ENCODE measurements around the gene DYNC2H1.

Gene DYNC2H1

GRCh38 chr11:103170865-103171264 lies 61.6 kb downstream of the DYNC2H1 start:
- Mint-ChIP-seq H3K9me3 (no peaks in the 10 kb centered on the region), H3K27me3 (no peaks in the 10 kb centered on the region), H3K36me3 (no peaks in the 10 kb centered on the region), H3K27ac (no peak overlapping the region), H3K4me1 (no peaks in the 10 kb centered on the region), H3K4me3 (no peak overlapping the region)
- DNase-seq = no peak
- no peak for ATAC-seq (replicated peaks)

DNA sequence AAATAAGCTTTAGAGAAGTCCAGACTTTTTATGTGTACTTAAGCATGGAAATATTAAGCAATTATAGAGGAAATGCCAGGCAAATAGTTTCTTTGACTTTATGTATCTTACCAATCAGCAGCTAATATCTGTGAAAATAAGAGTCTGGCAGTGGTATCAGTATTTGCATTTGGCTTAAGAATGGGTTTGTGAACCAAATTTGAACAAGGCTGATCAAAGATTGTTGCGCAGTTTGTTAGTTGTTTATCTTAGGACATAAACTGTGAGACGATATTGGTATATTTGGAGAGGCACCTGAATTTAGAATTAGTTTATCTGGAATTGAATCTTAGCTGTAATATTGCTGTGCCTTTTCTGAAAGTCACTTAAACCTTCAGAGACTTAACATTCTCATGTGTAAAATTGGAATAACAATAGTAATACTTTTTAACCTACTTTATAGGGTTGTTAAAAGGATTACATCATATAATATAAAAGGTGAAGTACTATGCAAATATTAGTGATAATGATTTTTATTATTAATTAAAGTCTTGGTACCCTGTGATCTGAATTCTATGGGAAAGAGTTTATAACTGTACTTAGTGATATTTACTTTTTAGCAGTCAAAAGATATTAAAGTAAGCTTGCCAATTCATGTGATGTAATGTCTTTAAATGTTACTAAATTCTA lies 66.4 kb downstream of the DYNC2H1 start:
- Mint-ChIP-seq H3K4me3 (no peak overlapping the region), H3K9me3 (no peaks in the 10 kb centered on the region), H3K4me1 (no peaks in the 10 kb centered on the region), H3K27me3 (no peaks in the 10 kb centered on the region), H3K27ac (no peak overlapping the region), H3K36me3 (no peaks in the 10 kb centered on the region)
- ATAC-seq (replicated peaks) (no peak), DNase-seq (no peak)

GRCh38 chr11:103183981-103184611 lies 74.9 kb downstream of the DYNC2H1 start:
- DNase-seq = no peak
- Mint-ChIP-seq H3K27me3 (no peaks in the 10 kb centered on the region), H3K36me3 (no peaks in the 10 kb centered on the region), H3K27ac (no peak overlapping the region), H3K4me1 (no peaks in the 10 kb centered on the region), H3K9me3 (no peaks in the 10 kb centered on the region), H3K4me3 (no peak overlapping the region)
- ATAC-seq (replicated peaks) = no peak

- Mint-ChIP-seq H3K36me3 (no peaks in the 10 kb centered on the region), H3K27me3 (no peaks in the 10 kb centered on the region)
- no peak for DNase-seq
Observed at GRCh38 chr11:103202048-103202651, 92.9 kb downstream of the DYNC2H1 start.

DNA sequence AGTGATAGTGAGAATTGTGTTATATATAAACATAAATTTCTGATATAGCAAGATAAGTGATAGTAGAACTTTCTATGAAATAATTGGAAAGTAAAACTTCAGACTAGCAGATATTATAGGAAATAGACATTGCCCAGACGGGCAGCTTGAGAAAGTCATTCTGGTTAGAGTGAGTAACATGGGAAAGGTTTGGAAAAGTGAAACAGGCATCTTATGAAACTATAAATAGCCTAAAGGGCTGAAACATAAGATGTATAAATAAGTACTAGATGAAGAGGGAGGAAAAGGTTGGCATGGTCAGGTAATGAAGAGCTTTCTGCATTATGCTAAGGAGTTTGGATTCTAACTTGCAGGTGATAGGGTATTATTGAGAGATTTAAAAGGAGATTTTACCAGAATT lies 101.3 kb downstream of the DYNC2H1 start:
- Mint-ChIP-seq H3K36me3 (no peaks in the 10 kb centered on the region), H3K27me3 (no peaks in the 10 kb centered on the region), H3K9me3 (no peaks in the 10 kb centered on the region), H3K4me1 (no peaks in the 10 kb centered on the region), H3K4me3 (no peak overlapping the region), H3K27ac (no peak overlapping the region)
- no peak for DNase-seq
- ATAC-seq (replicated peaks) = no peak

More at GRCh38 chr11:103202048-103202651, 92.9 kb downstream of the DYNC2H1 start:
- Mint-ChIP-seq H3K4me1 (no peaks in the 10 kb centered on the region), H3K4me3 (no peak overlapping the region), H3K9me3 (no peaks in the 10 kb centered on the region), H3K27ac (no peak overlapping the region)
- ATAC-seq (replicated peaks) = no peak

- no peaks in the 10 kb centered on the region for H3K4me1 Mint-ChIP-seq
- ATAC-seq (replicated peaks) (no peak), DNase-seq (no peak)
- no peak overlapping the region for H3K4me3 Mint-ChIP-seq
- no peaks in the 10 kb centered on the region for H3K9me3 Mint-ChIP-seq
- H3K27ac Mint-ChIP-seq = no peak overlapping the region
- H3K36me3 Mint-ChIP-seq = no peaks in the 10 kb centered on the region
- H3K27me3 Mint-ChIP-seq = no peaks in the 10 kb centered on the region
Observed at GRCh38 chr11:103215812-103216211, 106.6 kb downstream of the DYNC2H1 start.

DNA sequence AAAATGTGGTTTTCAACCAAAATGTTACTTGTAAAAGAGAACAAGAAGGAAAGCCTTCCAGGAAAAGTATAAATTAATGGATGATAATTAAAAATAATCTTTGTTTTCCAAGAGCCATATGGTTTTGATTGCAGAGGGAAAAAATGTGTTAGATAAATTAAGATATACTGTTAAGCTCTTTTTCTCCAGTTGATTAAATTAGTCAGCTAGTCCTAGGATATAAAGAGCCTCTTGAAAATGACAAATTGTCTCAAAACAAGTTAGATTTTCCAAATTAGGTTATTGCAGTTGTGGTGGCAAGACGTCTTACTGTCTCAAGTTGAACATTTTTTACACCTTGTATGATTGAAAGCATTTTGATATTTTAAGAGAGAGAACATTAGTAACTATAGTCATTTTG lies 110.9 kb downstream of the DYNC2H1 start:
- Mint-ChIP-seq H3K27ac (no peak overlapping the region), H3K36me3 (no peaks in the 10 kb centered on the region), H3K27me3 (no peaks in the 10 kb centered on the region), H3K4me1 (no peaks in the 10 kb centered on the region), H3K4me3 (no peak overlapping the region), H3K9me3 (no peaks in the 10 kb centered on the region)
- no peak for DNase-seq
- no peak for ATAC-seq (replicated peaks)

- Mint-ChIP-seq H3K4me3 (no peak overlapping the region), H3K36me3 (no peaks in the 10 kb centered on the region), H3K9me3 (peaks cover 0 to 1% of the 10 kb centered on the region in 2 donors), H3K27ac (no peak overlapping the region), H3K4me1 (no peaks in the 10 kb centered on the region), H3K27me3 (no peaks in the 10 kb centered on the region)
- DNase-seq (no peak), ATAC-seq (replicated peaks) (no peak)
Observed at GRCh38 chr11:103222806-103223205, 113.6 kb downstream of the DYNC2H1 start.

- no peak overlapping the region for H3K27ac Mint-ChIP-seq
- peaks cover 0 to 4% of the 10 kb centered on the region in 2 donors for H3K36me3 Mint-ChIP-seq
- no peak for ATAC-seq (replicated peaks)
- no peak for DNase-seq
- H3K9me3 Mint-ChIP-seq = peaks cover 0 to 1% of the 10 kb centered on the region in 2 donors
- no peak overlapping the region for H3K4me3 Mint-ChIP-seq
- peaks cover 4% of the 10 kb centered on the region in 2 donors for H3K4me1 Mint-ChIP-seq
- no peaks in the 10 kb centered on the region for H3K27me3 Mint-ChIP-seq
Observed at GRCh38 chr11:103228807-103229206, 119.6 kb downstream of the DYNC2H1 start.

DNA sequence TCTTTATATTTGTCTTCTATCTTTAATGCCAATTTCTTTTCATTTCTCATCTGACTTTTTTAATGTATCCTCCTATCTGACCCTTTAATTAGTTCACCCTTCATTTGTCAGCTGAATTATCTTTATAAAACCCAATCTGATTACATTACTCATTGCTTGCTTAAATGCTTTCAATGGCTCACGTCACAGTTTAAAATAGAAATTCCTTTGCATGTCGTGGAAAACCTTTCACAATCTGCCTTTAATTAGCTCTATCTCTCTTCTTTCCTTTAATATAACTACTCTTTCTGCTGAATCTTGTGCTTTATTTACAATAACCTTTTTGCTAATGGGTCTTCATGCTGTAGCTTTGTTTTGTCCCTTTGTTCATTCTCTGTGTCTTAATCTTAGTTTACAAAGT lies 125.7 kb downstream of the DYNC2H1 start:
- H3K4me1 Mint-ChIP-seq = no peaks in the 10 kb centered on the region
- ATAC-seq (replicated peaks) (no peak), DNase-seq (no peak)
- H3K4me3 Mint-ChIP-seq = no peak overlapping the region
- H3K27ac Mint-ChIP-seq = no peak overlapping the region
- no peaks in the 10 kb centered on the region for H3K9me3 Mint-ChIP-seq
- no peaks in the 10 kb centered on the region for H3K36me3 Mint-ChIP-seq
- H3K27me3 Mint-ChIP-seq = no peaks in the 10 kb centered on the region

DNA sequence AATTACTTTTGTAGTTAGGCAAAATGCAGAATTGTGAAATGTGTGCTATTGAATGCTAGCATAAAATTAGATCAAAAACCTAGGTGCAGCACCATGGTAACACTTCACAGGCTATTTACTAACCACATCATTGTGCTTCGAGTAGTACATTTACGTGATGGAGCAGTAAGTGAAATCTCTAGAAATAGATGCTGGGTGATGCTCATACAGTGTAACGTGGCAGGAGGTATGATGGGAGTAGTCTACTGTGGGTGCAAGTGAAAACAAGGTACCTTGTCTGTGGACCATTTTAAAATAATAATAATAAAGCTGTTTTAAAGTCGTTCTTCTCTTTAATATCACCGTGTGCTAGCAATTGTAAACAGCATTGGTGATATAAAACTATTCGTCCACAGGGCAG lies 132.3 kb downstream of the DYNC2H1 start:
- H3K4me1 Mint-ChIP-seq = no peaks in the 10 kb centered on the region
- H3K27me3 Mint-ChIP-seq = no peaks in the 10 kb centered on the region
- no peak overlapping the region for H3K4me3 Mint-ChIP-seq
- no peak overlapping the region for H3K27ac Mint-ChIP-seq
- ATAC-seq (replicated peaks) = no peak
- DNase-seq = no peak
- no peaks in the 10 kb centered on the region for H3K36me3 Mint-ChIP-seq
- H3K9me3 Mint-ChIP-seq = no peaks in the 10 kb centered on the region

GRCh38 chr11:103254123-103254522 lies 144.9 kb downstream of the DYNC2H1 start:
- H3K4me3 Mint-ChIP-seq = no peak overlapping the region
- no peak overlapping the region for H3K27ac Mint-ChIP-seq
- H3K36me3 Mint-ChIP-seq = no peaks in the 10 kb centered on the region
- H3K4me1 Mint-ChIP-seq = no peaks in the 10 kb centered on the region
- H3K9me3 Mint-ChIP-seq = no peaks in the 10 kb centered on the region
- H3K27me3 Mint-ChIP-seq = no peaks in the 10 kb centered on the region
- no peak for DNase-seq
- no peak for ATAC-seq (replicated peaks)

DNA sequence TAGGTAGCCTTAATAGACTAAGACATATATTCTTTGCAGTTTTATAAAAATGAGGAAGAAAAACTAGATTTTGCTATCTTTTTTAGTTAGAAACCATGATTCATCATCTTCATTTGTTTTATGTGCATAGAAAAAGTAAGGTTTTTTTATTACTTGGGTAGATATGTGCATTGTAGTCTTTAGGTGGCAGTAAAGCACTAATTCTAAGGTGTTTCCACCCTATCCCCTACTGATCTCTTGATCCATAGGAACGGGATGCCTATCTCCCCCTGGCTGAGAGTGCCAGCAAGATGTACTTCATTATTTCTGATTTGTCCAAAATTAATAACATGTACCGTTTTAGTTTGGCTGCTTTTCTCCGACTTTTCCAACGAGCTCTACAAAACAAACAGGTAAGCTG lies 148.1 kb downstream of the DYNC2H1 start:
- ATAC-seq (replicated peaks) = no peak
- H3K4me1 Mint-ChIP-seq = no peaks in the 10 kb centered on the region

DNA sequence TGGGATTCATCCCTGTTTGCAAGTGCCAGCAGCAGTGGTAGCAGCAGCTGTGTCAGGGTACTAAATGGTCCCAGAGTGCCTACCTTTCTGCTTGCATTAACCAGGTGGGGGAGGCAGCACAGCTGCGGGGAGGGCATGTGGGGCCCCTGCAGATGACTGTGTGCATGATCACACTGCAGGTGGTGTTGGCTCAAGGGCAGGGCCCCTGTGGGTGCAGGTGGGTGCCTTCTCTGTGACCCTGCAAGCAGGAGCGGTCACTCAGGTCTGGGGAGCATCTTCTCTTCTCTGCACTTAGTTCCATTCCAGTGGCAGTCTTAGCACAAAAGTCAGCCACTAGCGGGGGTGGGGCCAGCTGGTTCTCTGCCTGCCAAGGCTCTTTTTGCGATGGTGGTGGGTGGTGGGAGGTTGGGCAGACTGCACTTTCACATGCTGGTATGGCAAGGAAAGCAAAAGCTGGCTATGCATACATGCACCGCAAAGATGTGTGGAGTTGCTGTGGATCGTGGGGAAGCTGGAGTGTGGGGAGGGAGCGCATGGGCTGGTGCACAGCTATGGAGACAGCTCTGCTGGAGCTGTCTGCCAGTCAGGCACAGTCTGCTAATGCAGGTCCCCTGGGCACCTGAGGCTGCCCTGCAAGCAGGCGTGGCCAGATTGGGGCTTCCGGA lies 157.1 kb downstream of the DYNC2H1 start:
- H3K27ac Mint-ChIP-seq = no peak overlapping the region
- H3K4me1 Mint-ChIP-seq = no peaks in the 10 kb centered on the region
- H3K27me3 Mint-ChIP-seq = no peaks in the 10 kb centered on the region
- peak in 1 of 2 donors; percentile 16 for ATAC-seq (replicated peaks)
- no peaks in the 10 kb centered on the region for H3K9me3 Mint-ChIP-seq
- no peak for DNase-seq
- H3K4me3 Mint-ChIP-seq = no peak overlapping the region
- H3K36me3 Mint-ChIP-seq = no peaks in the 10 kb centered on the region

More for the DNA sequence above, 148.1 kb downstream of the DYNC2H1 start:
- no peak for DNase-seq
- Mint-ChIP-seq H3K27me3 (no peaks in the 10 kb centered on the region), H3K36me3 (no peaks in the 10 kb centered on the region), H3K9me3 (no peaks in the 10 kb centered on the region), H3K4me3 (no peak overlapping the region), H3K27ac (no peak overlapping the region)

DNA sequence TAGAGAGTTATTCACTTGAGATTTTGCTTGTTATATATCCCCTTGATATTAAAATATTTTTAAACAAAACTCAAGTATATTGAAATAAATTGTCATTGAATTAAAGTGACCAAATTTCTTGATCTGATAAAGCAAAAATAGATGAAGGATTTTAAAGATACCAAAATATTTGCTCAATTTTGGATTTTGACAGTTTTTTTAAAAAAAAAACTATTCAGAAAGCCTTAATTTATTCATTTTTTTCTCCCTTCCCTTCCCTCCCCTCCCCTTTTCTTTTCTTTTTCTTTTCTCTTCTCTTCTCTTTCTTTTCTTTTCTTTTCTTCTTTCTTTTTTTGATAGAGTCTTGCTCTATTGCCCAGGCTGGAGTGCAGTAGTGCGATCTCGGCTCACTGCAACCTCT lies 163.7 kb downstream of the DYNC2H1 start:
- ATAC-seq (replicated peaks) = no peak
- H3K27ac Mint-ChIP-seq = no peak overlapping the region

More for the DNA sequence above, 163.7 kb downstream of the DYNC2H1 start:
- Mint-ChIP-seq H3K27me3 (no peaks in the 10 kb centered on the region), H3K36me3 (no peaks in the 10 kb centered on the region), H3K4me1 (no peaks in the 10 kb centered on the region), H3K4me3 (no peak overlapping the region), H3K9me3 (no peaks in the 10 kb centered on the region)
- no peak for DNase-seq
